ENCODE results near the gene PLEKHM2. TPM values are rescaled to one million over a fixed set of nuclear protein-coding genes. Genes with fewer than 3 reads are reported as not detected.

The PLEKHM2 gene
- total and polyA plus RNA-seq, 9 donors: 22.1 to 81.8 (median 50.1) TPM

Small RNA genes lying within 50 kb of the gene (small RNA-seq; reads per million reads assigned to genes)
- gene AL121992.2: not detected

Other genes with a start within 250 kb of the PLEKHM2 start
- gene CTRC, start 245.9 kb upstream of the PLEKHM2 start, total RNA-seq: 1 to 10 TPM in 3 of 7 donors, not detected in 4; 1.7 to 5.7 (median 4.6) TPM
- gene CTRC, start 245.9 kb upstream of the PLEKHM2 start, polyA plus RNA-seq: not detected
- 1 to 10 TPM in 2 of 7 donors, under 1 TPM in 1, not detected in 4; 0.92 to 9.4 (median 2.4) TPM for gene CELA2A, start 227.6 kb upstream of the PLEKHM2 start, total RNA-seq
- 1 to 10 TPM in 1 of 2 donors, not detected in 1; 7.5 TPM for gene CELA2A, start 227.6 kb upstream of the PLEKHM2 start, polyA plus RNA-seq
- gene CELA2B, start 208.2 kb upstream of the PLEKHM2 start, total RNA-seq: under 1 TPM in 3 of 7 donors, not detected in 4; 0.33 to 0.46 (median 0.36) TPM
- not detected for gene CELA2B, start 208.2 kb upstream of the PLEKHM2 start, polyA plus RNA-seq
- 10 to 100 TPM; 13.4 to 62.0 (median 44.4) TPM for gene CASP9, start 160.1 kb upstream of the PLEKHM2 start, total RNA-seq
- 10 to 100 TPM; 21.1 to 33.5 TPM for gene CASP9, start 160.1 kb upstream of the PLEKHM2 start, polyA plus RNA-seq
- gene DNAJC16, start 157.5 kb upstream of the PLEKHM2 start, total RNA-seq: 10 to 100 TPM; 12.3 to 33.3 (median 17.9) TPM
- 1 to 10 TPM; 4.7 to 10.0 TPM for gene DNAJC16, start 157.5 kb upstream of the PLEKHM2 start, polyA plus RNA-seq
- under 1 TPM in 3 of 7 donors, not detected in 4; 0.30 to 0.31 (median 0.30) TPM for gene AGMAT, start 99.3 kb upstream of the PLEKHM2 start, total RNA-seq
- gene AGMAT, start 99.3 kb upstream of the PLEKHM2 start, polyA plus RNA-seq: 1 to 10 TPM in 1 of 2 donors, under 1 TPM in 1; 0.08 to 1.5 TPM
- 10 to 100 TPM; 18.7 to 30.9 (median 23.1) TPM for gene DDI2, start 66.9 kb upstream of the PLEKHM2 start, total RNA-seq
- gene DDI2, start 66.9 kb upstream of the PLEKHM2 start, polyA plus RNA-seq: 1 to 10 TPM; 4.2 to 9.6 TPM
- gene SLC25A34, start 51.9 kb downstream of the PLEKHM2 start, total RNA-seq: 1 to 10 TPM; 1.1 to 2.5 (median 2.0) TPM
- 1 to 10 TPM; 1.0 to 1.3 TPM for gene SLC25A34, start 51.9 kb downstream of the PLEKHM2 start, polyA plus RNA-seq
- not detected for gene TMEM82, start 58.2 kb downstream of the PLEKHM2 start, total RNA-seq
- gene TMEM82, start 58.2 kb downstream of the PLEKHM2 start, polyA plus RNA-seq: not detected
- gene FBLIM1, start 74.5 kb downstream of the PLEKHM2 start, total RNA-seq: 100 to 1,000 TPM in 3 of 7 donors, 10 to 100 TPM in 4; 40.7 to 160 (median 70.8) TPM
- gene FBLIM1, start 74.5 kb downstream of the PLEKHM2 start, polyA plus RNA-seq: 10 to 100 TPM; 39.0 to 59.2 TPM
- 1 to 10 TPM in 6 of 7 donors, under 1 TPM in 1; 0.65 to 3.3 (median 1.2) TPM for gene UQCRHL, start 123.3 kb downstream of the PLEKHM2 start, total RNA-seq
- 1 to 10 TPM; 1.4 to 5.6 TPM for gene UQCRHL, start 123.3 kb downstream of the PLEKHM2 start, polyA plus RNA-seq
- gene SPEN, start 163.4 kb downstream of the PLEKHM2 start, total RNA-seq: 10 to 100 TPM; 38.0 to 93.2 (median 65.6) TPM
- 10 to 100 TPM; 30.5 to 41.7 TPM for gene SPEN, start 163.4 kb downstream of the PLEKHM2 start, polyA plus RNA-seq

Measured in ovary (tissue), 9 donors.